ENCODE results near the gene ITSN1. TPM values are rescaled to one million over a fixed set of nuclear protein-coding genes. Genes with fewer than 3 reads are reported as not detected.

Gene ITSN1
- total RNA-seq, 3 donors from 2014 or later, result 39.5 to 113 (median 58.3) TPM

- H3K27me3 ChIP-seq, result no peaks in the 10 kb centered on the region
- TF ChIP-seq POLR2AphosphoS5 (IDR thresholded peaks at IDR 0.05) (no peak), POLR2A (IDR thresholded peaks at IDR 0.05) (no peak), CTCF (IDR thresholded peaks at IDR 0.05) (no peak)
- no peak overlapping the region for H3K27ac ChIP-seq
- H3K4me3 ChIP-seq, result no peak overlapping the region
- H3K36me3 ChIP-seq, result peaks cover 5% of the 10 kb centered on the region
- H3K4me1 ChIP-seq, result no peaks in the 10 kb centered on the region
- H3K9me3 ChIP-seq, result no peaks in the 10 kb centered on the region
- intact Hi-C loops (cut with DNase I; ENCODE audit: low total_unique reads), result no loop called here
- DNase-seq (ENCODE audit: low spot score in 2 of 2), result no peak
Measured at GRCh38 chr21:33770542-33770941, 128.2 kb downstream of the ITSN1 start.

- no peak for DNase-seq (ENCODE audit: low spot score in 2 of 2)
- H3K4me3 ChIP-seq, result no peak overlapping the region
- H3K27ac ChIP-seq, result no peak overlapping the region
- TF ChIP-seq POLR2AphosphoS5 (IDR thresholded peaks at IDR 0.05) (no peak), POLR2A (IDR thresholded peaks at IDR 0.05) (no peak), CTCF (IDR thresholded peaks at IDR 0.05) (no peak)
- no peaks in the 10 kb centered on the region for H3K9me3 ChIP-seq
- intact Hi-C loops (cut with DNase I; ENCODE audit: low total_unique reads), result no loop called here
- H3K4me1 ChIP-seq, result no peaks in the 10 kb centered on the region
- H3K36me3 ChIP-seq, result no peaks in the 10 kb centered on the region
- H3K27me3 ChIP-seq, result no peaks in the 10 kb centered on the region
Measured at GRCh38 chr21:33771976-33772375, 129.7 kb downstream of the ITSN1 start.

- H3K4me1 ChIP-seq, result no peaks in the 10 kb centered on the region
- no peak overlapping the region for H3K4me3 ChIP-seq
- no peak for DNase-seq (ENCODE audit: low spot score in 2 of 2)
- no peaks in the 10 kb centered on the region for H3K27me3 ChIP-seq
- H3K27ac ChIP-seq, result no peak overlapping the region
- no peaks in the 10 kb centered on the region for H3K36me3 ChIP-seq
- intact Hi-C loops (cut with DNase I; ENCODE audit: low total_unique reads), result no loop called here
- TF ChIP-seq POLR2A (IDR thresholded peaks at IDR 0.05) (no peak), POLR2AphosphoS5 (IDR thresholded peaks at IDR 0.05) (no peak), CTCF (IDR thresholded peaks at IDR 0.05) (no peak)
- no peaks in the 10 kb centered on the region for H3K9me3 ChIP-seq
Measured at GRCh38 chr21:33774551-33774950, 132.2 kb downstream of the ITSN1 start.

GRCh38 chr21:33775100-33775828 lies 133.0 kb downstream of the ITSN1 start:
- no peak for DNase-seq (ENCODE audit: low spot score in 2 of 2)
- intact Hi-C loops (cut with DNase I; ENCODE audit: low total_unique reads), result no loop called here
- H3K4me3 ChIP-seq, result no peak overlapping the region
- no peaks in the 10 kb centered on the region for H3K36me3 ChIP-seq
- no peaks in the 10 kb centered on the region for H3K4me1 ChIP-seq
- H3K9me3 ChIP-seq, result no peaks in the 10 kb centered on the region
- TF ChIP-seq POLR2A (IDR thresholded peaks at IDR 0.05) (no peak), CTCF (IDR thresholded peaks at IDR 0.05) (no peak), POLR2AphosphoS5 (IDR thresholded peaks at IDR 0.05) (no peak)
- H3K27ac ChIP-seq, result no peak overlapping the region
- H3K27me3 ChIP-seq, result no peaks in the 10 kb centered on the region

GRCh38 chr21:33780631-33781030 lies 138.3 kb downstream of the ITSN1 start:
- Histone ChIP-seq H3K4me3 (no peak overlapping the region), H3K4me1 (no peaks in the 10 kb centered on the region), H3K36me3 (no peaks in the 10 kb centered on the region), H3K27ac (no peak overlapping the region), H3K27me3 (no peaks in the 10 kb centered on the region), H3K9me3 (no peaks in the 10 kb centered on the region)
- intact Hi-C loops (cut with DNase I; ENCODE audit: low total_unique reads), result no loop called here
- no peak for DNase-seq (ENCODE audit: low spot score in 2 of 2)
- TF ChIP-seq CTCF (IDR thresholded peaks at IDR 0.05) (no peak), POLR2A (IDR thresholded peaks at IDR 0.05) (no peak), POLR2AphosphoS5 (IDR thresholded peaks at IDR 0.05) (no peak)
